GM21576 (cell line): ENCODE data around the gene LRRC7.
"Not testable (repeated sequence)": the region's sequence is repeated elsewhere in the genome, so short reads cannot be mapped to it uniquely, and the experiment has no call there.

Source experiments
- ATAC-seq: cut with Tn5 transposase; IDR thresholded peaks from one replicate; pipeline ENCODE4 v1.9.1; 2021; ENCODE audit warnings: mild to moderate bottlenecking, moderate library complexity; ENCODE audit not compliant: unreplicated experiment

Gene LRRC7

DNA sequence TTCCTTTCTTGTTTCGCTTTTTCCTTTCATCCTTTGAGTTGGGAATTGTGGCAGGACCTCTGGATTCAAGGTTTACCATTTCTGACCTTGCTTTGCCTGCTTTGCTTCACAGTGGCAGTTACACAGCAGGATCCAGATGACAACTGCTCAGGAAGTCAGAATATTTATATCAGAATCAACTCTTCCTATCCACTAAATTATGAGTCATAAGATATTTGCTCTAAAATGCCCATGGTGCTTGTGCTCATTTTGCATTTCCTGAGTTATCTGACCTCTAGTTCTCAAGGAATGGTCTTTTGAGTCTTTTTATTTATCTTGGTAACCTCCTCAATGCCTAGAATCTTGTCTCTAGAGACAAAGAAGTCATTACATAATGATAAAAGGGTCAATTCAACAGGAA lies 290.8 kb downstream of the LRRC7 start:
- ATAC-seq, result no peak

DNA sequence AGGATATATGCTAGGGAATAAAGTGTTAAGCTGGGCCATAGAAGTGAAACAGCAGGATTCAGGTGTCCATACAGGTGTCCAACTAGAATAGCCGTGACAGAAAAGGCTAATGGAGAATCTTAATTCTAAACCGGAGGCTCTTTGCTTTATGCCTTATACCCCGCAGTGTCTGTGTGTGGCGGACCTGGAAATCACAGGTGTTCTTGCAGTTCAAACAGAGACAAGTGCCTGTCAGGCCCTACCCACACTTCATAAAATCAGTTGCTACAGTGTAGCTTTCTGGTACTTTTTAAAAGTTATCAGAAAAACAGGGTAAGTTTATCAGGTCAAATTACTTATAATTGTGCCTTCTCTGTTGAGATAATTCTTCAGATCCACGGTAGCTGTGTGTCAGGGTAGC lies 293.9 kb downstream of the LRRC7 start:
- ATAC-seq, result no peak

DNA sequence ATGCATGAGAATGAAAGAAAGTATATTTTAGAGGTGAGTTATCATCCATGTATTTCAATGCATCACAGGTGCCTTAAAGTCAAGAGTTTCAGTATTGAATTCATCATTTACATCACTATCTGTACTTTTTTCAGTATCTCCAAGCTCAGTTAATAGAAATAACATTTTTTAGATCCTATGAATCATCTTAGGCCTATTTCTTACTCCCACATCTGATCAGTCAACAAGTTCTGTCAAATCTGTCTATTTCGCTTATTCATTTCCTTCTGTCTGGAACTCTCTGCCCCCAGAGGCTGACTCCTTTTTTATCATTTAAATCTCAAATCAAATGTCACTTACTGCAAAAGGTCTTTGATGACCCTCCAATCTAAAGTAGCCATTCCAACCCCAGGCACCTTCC lies 295.2 kb downstream of the LRRC7 start:
- ATAC-seq, result no peak

DNA sequence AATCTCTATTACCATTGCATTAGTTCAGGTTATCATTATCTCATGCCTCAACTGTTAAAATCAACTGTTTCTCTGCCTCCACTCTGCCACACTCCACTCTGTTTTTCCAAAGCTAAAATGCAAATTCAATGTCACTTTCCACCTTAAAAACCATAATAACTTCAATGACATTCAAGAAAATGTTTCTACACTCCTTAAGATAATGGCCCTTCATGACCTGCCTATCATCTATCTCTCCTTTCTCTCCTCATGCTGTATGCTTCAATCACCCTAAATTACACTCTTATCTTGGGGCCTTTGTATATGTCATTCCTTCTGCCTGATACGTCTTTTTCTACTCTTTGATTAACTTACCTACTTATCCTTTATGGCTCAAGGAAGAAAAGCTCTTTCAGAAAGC lies 296.0 kb downstream of the LRRC7 start:
- ATAC-seq, result no peak

DNA sequence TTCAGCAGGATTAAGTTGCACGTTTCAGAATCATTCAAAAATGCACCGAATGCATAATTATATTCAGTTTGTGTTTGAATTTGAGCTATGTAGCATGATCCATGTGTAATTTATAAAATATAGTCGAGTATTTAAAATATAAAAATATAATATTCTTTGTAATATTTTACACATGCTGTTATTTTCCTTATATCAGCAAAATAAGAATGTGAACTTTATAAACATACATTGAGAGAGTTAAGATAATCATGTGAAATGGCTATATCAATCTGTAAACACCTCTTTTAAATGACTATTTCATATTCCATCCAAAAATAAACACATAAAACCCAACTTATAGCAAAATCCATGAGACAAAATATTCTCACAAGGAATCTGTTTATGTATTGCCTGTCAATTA lies 303.7 kb downstream of the LRRC7 start:
- ATAC-seq, result no peak

DNA sequence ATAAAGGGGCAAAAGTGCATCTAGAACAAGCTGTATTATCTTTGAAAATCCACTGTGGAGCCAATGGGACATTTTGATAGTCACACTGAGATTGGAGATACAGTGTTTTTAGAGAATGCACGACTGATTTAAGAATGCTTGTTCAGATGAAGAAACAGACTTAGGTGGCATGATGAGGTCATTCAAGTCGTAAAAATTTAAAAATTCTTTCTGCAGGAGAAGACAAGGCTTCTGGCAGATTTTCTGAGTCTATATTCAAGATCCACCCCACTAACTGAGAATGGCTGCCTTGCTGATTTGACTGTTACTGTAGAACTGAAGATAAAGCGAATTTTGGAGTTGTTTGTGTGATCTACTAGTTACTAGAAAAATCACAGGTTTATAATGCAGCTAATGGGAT lies 310.6 kb downstream of the LRRC7 start:
- no peak for ATAC-seq

DNA sequence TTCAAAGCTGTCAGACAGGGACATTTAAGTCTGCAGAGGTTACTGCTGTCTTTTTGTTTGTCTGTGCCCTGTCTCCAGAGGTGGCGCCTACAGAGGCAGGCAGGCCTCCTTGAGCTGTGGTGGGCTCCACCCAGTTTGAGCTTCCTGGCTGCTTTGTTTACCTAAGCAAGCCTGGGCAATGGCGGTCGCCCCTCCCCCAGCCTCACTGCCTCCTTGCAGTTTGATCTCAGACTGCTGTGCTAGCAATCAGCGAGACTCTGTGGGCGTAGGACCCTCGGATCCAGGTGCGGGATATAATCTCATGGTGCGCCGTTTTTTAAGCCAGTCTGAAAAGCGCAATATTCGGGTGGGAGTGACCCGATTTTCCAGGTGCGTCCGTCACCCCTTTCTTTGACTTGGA lies 320.3 kb downstream of the LRRC7 start:
- ATAC-seq, result not testable (repeated sequence)

DNA sequence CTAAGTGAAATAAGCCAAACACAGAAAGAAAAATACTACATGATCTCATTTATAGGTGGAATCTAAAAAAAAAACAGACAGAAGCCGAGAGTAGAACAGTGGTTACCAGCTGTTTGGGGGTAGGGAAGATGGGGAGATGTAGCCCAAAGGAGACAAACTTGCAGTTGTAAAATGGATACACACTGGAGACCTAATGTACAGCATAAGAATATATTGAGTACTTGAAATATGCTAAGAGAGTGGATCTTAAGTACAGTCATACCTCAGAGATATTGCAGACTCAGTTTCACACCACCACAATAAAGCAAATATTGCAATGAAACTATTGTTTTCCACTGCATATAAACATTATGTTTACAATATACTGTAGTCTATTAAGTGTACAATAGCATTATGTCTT lies 320.9 kb downstream of the LRRC7 start:
- no peak for ATAC-seq

DNA sequence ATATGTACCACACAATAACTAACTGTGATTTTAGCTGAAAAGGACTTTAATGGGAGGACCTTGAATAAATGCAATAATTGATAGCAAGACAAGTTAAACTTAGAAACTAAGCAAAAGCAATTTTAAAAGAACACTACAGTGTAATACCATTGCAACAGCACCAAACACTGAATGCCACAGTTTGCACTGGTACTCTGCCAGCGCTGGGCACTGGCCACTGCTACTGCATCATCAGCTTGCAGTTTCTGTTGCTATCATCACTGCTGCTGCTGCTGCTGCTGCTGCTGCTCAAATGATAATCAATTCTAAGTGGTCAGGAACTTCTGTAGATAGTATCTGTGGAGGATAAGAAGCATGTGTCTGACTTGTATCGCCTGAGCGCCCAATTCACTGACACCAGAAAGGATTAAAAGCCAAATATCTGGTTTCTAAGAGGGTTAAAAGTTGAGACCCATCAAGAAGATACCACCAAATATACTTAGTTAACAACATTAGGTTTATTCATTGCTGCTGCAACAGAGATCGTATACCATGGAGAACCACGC lies 330.8 kb downstream of the LRRC7 start:
- no peak for ATAC-seq

DNA sequence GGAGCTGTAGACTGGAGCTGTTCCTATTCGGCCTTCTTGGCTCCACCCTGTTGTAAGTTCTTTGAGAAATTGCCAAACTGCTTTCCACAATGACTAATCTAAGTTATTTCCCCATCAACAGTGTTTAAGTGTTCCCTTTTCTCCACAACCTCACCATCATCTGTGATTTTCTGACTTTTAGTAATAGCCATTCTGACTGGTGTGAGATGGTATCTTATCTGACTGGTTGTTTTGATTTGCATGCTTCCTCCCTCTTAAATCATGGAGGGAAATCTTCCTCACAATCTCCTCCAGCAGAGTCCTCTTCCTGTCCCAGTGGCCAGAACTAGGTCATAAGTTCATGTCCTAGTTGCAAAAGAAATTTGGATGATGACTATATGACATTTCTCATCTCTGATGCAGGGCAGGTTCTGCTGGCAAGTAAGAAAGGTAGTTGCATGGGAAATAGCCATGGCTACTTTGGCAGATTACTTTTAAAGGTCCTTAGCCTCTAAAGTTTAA lies 343.6 kb downstream of the LRRC7 start:
- no peak for ATAC-seq

DNA sequence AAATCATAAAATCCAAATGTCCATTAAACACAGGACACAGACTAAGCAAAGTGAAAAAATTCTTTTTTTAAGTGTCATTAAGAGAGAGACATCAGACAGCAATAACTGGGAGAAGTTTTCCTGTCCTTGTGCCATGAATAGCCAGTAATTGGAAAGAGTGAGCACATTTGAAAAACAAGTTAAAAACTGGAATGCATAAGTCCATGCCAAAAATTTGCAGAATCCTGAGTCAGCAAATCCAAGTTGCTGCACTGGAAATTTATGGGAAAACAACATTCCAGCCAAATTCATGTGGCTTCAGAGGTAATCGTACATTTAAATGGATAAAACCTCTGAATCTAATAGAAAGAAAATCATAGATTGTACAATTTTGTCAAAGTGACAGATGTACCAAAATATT lies 346.3 kb downstream of the LRRC7 start:
- ATAC-seq, result no peak

DNA sequence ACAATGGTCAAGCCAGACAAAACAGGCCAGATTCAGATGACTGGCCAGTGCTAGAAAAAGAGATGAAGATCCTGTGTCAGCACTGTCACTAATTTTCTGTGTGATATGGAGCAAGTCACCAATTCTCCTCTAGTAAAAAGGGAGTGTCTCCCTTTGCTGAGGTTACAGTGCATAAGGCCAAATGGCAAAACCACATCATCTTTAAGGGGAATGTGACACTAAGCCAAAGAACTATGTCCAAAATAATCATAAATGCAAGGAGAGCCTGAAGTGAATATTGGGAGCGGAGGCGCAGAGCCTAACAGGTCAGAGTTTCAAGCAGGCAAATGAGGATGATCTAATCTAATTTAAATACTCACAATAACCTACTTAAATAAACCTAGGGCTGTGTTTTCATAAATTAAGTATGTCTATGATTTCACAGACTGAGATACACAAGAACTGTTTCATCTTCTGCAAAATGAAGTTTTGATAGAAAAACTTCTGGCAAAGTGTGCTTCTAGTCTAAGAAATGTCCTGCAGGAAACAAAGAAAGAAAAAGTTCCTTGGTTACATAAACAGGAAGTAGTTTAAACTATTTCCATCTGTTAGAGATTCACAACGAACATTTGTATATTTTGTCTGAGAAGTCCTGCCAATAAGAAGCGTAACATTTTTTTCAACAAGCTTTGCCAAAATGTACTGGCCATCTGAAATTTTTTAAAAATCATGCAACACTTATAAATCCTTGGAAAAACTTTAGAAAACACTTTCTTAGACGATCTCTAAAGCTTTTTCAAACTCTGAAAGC lies 347.4 kb downstream of the LRRC7 start:
- ATAC-seq, result no peak

DNA sequence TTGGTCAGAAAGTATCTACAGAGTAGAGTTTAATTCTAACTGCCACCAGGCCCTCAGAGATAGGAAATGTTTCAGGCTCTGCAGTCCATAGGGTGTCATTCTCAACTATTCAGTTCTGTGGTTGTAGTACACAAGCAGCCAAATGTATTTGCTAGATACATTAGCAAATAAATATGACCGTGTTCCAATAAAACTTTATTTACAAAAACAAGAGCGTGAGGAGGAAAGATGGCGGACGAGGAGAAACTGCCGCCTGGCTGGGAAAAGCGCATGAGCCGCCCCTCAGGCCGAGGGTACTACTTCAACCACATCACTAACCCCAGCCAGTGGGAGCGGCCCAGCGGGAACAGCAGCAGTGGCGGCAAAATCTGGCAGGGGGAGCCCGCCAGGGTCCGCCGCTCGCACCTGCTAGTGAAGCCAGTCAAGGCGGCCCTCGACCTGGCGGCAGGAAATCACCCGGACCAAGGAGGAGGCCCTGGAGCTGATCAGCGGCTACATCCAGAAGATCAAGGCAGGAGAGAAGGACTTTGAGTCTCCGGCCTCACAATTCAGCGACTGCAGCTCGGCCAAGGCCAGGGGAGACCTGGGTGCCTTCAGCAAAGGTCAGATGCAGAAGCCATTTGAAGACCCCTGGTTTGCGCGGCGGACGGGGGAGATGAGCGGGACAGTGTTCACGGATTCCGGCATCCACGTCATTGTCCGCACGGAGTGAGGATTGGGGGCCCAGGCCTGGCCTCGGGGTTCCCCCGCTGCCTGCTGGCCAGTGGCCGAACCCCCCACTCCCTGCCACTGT lies 351.6 kb downstream of the LRRC7 start:
- ATAC-seq, result no peak

DNA sequence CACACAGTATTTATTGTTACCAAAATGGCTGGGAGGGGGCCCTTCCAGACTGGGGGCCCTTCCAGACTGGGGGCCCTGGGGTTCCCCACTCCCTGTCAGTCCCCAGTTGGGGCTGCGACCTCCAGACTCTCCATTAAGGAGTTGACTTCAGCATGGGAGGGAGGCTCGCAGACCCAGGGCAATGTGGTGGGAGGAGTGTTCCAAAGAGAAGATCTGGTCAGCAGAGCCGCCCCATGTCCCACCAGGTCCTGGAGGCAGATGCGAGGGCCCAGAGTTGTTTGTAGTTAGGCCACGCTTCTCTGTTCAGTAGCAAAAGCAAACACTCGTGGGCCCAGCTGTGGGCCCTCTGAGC lies 352.2 kb downstream of the LRRC7 start:
- ATAC-seq, result no peak

DNA sequence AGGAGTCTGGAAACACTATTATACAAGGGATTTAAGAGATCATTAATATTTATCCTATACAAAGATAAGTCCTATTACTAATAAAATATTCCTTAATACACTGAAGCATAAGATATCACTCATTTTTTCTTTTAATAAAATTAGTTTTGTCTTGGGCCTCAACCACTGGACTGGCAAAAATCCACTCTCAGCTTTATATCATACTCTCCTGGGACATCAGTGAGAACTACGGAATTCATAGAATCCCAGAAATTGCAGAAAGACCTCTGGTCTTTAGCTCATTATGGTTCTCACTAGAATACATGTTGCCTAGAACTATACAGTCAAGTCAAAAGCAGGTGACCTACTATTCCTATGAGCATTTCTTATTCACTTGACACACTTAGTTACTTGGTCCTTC lies 352.7 kb downstream of the LRRC7 start:
- ATAC-seq, result no peak

DNA sequence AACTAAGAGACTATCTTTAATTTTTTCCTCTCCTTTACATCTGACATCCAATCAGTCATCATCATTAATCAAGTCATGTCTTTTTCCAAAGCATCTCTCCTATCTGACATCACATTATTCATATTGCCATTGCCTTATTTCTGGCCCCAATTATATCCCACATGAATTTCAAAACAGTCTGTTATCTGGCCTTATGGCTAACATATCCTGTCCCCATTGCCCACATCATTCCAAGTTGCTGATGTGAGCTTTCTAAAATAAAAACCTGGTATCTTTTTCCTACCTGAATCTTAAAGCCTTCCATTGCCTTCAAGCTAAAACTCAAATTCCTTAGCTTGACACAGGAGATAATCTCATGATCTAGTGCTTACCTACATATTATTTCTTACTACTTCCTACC lies 353.8 kb downstream of the LRRC7 start:
- ATAC-seq, result no peak

DNA sequence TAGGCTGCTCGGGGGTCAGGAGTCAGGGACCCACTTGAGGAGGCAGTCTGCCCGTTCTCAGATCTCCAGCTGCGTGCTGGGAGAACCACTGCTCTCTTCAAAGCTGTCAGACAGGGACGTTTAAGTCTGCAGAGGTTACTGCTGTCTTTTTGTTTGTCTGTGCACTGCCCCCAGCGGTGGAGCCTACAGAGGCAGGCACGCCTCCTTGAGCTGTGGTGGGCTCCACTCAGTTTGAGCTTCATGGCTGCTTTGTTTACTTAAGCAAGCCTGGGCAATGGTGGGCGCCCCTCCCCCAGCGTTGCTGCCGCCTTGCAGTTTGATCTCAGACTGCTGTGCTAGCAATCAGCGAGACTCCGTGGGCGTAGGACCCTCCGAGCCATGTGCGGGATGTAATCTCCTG lies 360.5 kb downstream of the LRRC7 start:
- ATAC-seq, result not testable (repeated sequence)

DNA sequence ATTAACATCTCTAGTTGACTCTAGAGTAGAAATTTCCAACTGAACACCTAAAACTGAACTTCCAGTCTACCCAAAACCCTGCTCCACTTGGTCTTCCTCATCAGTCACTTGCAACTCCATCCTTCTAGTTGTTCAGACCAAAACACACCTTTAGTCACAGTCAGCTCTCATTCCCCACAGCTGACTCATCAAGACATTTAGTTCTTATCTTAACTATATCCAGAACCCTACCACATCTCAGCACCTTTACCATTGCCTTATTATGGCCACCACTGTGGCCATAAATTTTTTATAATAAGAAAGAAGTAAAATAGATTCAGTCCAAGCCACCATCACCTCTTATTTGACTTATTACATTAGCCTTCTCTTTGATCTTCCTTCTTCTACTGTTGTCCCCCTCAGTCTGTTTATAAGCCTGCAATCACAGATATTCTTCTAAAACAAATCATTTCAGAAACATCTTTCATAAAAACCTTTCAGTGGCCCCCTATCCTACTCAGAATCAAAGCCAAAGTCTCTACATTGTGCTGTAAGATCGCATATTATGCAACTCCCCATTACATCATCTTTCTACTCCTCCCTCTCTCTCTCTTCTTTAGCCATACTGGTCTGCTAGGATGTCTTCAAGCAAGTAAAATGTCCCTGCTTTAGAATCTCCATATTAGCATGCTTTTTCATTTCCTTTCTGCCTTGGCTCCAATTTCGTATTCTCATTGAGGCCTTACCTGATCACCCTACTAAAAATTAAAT lies 361.8 kb downstream of the LRRC7 start:
- ATAC-seq, result no peak

DNA sequence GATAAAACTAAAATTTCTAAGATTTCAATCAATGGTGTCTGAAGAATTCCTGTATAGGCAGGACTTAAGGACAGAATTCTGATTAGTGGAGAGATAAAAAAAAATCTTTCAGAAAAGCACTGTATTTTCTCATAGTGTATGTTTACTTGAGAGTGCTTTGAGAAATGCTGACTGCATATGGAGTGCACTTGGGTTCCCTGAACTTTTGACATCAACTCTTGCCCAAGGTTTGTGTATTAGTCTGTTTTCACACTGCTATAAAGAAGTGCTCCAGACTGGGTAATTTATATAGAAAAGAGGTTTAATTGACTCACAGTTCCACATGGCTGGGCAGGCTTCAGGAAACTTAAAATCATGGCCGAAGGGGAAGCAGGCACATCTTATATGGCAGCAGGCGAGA lies 362.7 kb downstream of the LRRC7 start:
- no peak for ATAC-seq

DNA sequence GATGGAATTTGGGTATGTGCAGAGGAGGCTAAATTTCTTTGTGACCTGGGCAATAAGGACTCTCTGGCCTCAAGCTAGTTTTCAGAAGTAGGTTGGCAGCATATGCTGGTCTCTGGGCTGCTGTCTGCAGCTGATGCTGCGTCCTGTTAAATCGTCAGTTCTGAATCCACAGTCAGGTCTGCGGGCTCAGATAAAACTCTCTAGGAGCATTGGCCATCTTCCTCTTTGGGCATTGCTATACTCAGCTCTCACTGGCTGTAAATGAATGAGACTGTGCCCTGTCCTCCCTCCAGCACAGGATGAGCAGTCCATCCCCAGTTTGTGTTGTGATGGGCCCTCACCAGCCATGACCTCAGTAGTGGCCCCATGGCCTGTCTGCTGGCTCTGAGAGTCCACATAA lies 365.0 kb downstream of the LRRC7 start:
- ATAC-seq, result no peak

DNA sequence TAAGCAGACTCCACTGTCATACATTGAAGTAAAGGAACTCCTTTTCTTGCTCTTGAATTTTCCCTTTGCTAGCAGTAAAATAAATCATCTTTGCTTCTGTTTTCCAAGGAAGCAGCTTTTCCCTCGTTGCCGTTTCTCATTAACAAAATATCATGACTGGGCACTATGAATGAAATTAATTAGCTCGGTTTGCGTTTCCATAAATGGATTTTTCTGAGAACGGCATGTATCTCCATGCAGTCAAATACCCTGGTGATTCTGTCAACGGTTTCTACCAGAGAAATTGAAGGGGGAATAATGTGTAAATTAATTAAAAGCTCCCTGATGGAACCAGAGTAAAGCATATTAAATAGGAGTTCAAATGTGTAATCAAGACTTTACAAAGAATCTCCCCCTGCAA lies 372.5 kb downstream of the LRRC7 start:
- no peak for ATAC-seq
